Measurements from ENCODE around the gene FGF11. TPM values are rescaled to one million over a fixed set of nuclear protein-coding genes. Genes with fewer than 3 reads are reported as not detected.
A peak's percentile ranks its signal among the peaks of the same experiment; 100 is the strongest.

Gene FGF11
- total RNA-seq, 1 donor from 2014 or later: 1.5 TPM

DNA sequence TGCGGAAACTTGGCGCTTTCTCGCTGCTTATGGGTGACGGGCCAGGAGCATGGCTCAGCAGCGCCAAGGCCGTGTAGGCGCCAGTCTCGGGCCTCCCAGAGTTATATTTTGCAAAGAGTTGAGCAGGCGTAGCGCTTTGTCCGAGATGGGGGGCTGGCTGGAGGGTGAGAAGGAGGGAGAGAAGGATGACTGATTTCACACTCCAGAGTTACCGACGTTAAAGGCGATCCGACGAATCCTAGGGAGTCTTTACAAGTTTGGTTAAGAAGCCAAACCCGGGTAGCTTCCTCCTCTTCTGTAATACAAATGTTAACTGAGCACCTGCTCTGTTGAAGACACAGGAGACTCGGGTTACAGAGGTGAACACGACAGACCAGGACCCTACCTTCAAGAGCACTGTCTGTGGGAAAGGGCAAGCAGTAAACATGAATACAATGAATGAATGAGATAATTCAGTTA is 45.6 kb downstream of the FGF11 start:
- DNase-seq (ENCODE audit: low read depth): no peak
- Histone ChIP-seq H3K4me3 (ENCODE audit: low read depth, low read length) (peak overlapping the region; percentile 61), H3K27me3 (ENCODE audit: control insufficient read depth, insufficient read depth, low read length) (no peaks in the 10 kb centered on the region), H3K36me3 (ENCODE audit: control insufficient read depth, insufficient read depth, low read length) (no peaks in the 10 kb centered on the region)
- TF ChIP-seq, protein P1, sequence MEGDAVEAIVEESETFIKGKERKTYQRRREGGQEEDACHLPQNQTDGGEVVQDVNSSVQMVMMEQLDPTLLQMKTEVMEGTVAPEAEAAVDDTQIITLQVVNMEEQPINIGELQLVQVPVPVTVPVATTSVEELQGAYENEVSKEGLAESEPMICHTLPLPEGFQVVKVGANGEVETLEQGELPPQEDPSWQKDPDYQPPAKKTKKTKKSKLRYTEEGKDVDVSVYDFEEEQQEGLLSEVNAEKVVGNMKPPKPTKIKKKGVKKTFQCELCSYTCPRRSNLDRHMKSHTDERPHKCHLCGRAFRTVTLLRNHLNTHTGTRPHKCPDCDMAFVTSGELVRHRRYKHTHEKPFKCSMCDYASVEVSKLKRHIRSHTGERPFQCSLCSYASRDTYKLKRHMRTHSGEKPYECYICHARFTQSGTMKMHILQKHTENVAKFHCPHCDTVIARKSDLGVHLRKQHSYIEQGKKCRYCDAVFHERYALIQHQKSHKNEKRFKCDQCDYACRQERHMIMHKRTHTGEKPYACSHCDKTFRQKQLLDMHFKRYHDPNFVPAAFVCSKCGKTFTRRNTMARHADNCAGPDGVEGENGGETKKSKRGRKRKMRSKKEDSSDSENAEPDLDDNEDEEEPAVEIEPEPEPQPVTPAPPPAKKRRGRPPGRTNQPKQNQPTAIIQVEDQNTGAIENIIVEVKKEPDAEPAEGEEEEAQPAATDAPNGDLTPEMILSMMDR (IDR thresholded peaks at IDR 0.05; ENCODE audit: insufficient read depth, low read length, poor library complexity, severe bottlenecking): no peak

DNA sequence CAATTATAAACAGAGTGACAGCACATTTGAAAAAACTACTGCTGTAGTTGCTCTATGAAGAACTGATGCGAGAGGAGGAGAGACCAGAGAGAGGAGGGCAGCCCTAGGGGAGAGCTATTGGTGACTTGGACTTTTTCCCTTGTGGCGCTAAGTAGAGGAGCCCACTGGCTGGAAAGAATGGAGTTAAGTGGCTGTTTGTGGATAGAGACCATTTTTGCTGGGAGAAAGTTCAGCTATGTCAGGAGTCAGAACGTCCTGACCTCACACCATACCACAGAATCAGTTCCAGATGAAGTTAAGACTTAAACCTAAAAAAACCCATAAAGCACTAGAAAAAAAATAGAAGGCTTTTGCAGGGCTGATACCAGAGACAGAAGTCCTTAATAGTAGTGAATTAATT is 46.9 kb downstream of the FGF11 start:
- TF ChIP-seq, protein P1 (IDR thresholded peaks at IDR 0.05; ENCODE audit: insufficient read depth, low read length, poor library complexity, severe bottlenecking): no peak
- Histone ChIP-seq H3K36me3 (ENCODE audit: control insufficient read depth, insufficient read depth, low read length) (no peaks in the 10 kb centered on the region), H3K27me3 (ENCODE audit: control insufficient read depth, insufficient read depth, low read length) (no peaks in the 10 kb centered on the region), H3K4me3 (ENCODE audit: low read depth, low read length) (peak overlapping the region; percentile 25)
- no peak for DNase-seq (ENCODE audit: low read depth)

- Histone ChIP-seq H3K27me3 (ENCODE audit: control insufficient read depth, insufficient read depth, low read length) (no peaks in the 10 kb centered on the region), H3K4me3 (ENCODE audit: low read depth, low read length) (no peak overlapping the region), H3K36me3 (ENCODE audit: control insufficient read depth, insufficient read depth, low read length) (no peaks in the 10 kb centered on the region)
- DNase-seq (ENCODE audit: low read depth): no peak
- TF ChIP-seq, protein P1 (IDR thresholded peaks at IDR 0.05; ENCODE audit: insufficient read depth, low read length, poor library complexity, severe bottlenecking): no peak
Observed at GRCh38 chr17:7490144-7490543, 50.8 kb downstream of the FGF11 start.

- no peak for DNase-seq (ENCODE audit: low read depth)
- TF ChIP-seq, protein P1 (IDR thresholded peaks at IDR 0.05; ENCODE audit: insufficient read depth, low read length, poor library complexity, severe bottlenecking): no peak
- H3K36me3 ChIP-seq (ENCODE audit: control insufficient read depth, insufficient read depth, low read length): peaks cover 3% of the 10 kb centered on the region
- H3K27me3 ChIP-seq (ENCODE audit: control insufficient read depth, insufficient read depth, low read length): no peaks in the 10 kb centered on the region
- H3K4me3 ChIP-seq (ENCODE audit: low read depth, low read length): no peak overlapping the region
Observed at GRCh38 chr17:7491583-7491982, 52.3 kb downstream of the FGF11 start.

DNA sequence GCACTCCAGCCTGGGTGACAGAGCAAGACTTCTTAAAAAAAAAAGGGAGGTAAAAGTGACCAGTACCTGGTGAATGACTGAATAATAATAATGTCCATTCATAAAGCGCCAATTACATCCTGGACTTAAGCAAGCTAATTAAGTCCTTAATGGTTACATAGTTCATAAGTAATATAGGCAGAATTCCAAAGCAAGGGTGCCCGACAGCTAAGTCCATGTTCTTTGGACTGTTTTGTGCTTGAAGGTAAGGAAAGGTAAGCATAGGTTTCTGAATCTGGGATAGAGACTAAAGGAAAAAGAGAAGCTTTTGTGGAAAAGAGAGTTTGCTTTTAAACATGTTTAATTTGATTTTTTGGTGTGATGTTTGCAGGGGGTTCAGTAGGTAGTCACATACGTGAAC is 54.6 kb downstream of the FGF11 start:
- no peak for DNase-seq (ENCODE audit: low read depth)
- Histone ChIP-seq H3K27me3 (ENCODE audit: control insufficient read depth, insufficient read depth, low read length) (no peaks in the 10 kb centered on the region), H3K4me3 (ENCODE audit: low read depth, low read length) (no peak overlapping the region), H3K36me3 (ENCODE audit: control insufficient read depth, insufficient read depth, low read length) (peaks cover 10% of the 10 kb centered on the region)
- TF ChIP-seq, protein P1 (IDR thresholded peaks at IDR 0.05; ENCODE audit: insufficient read depth, low read length, poor library complexity, severe bottlenecking): no peak

Other genes with a start within 250 kb of the FGF11 start
- gene DLG4, start 219.7 kb upstream of the FGF11 start, total RNA-seq: 6.1 and 12.9 TPM in 2 replicates
- 219 and 344 TPM in 2 replicates for gene ACADVL, start 219.6 kb upstream of the FGF11 start, total RNA-seq
- 57.1 and 69.8 TPM in 2 replicates for gene DVL2, start 205.0 kb upstream of the FGF11 start, total RNA-seq
- 41.3 and 53.3 TPM in 2 replicates for gene PHF23, start 200.1 kb upstream of the FGF11 start, total RNA-seq
- gene GABARAP, start 197.1 kb upstream of the FGF11 start, total RNA-seq: 277 and 595 TPM in 2 replicates
- 96.0 and 97.1 TPM in 2 replicates for gene CTDNEP1, start 187.8 kb upstream of the FGF11 start, total RNA-seq
- 20.8 and 29.0 TPM in 2 replicates for gene ELP5, start 187.3 kb upstream of the FGF11 start, total RNA-seq
- gene CLDN7, start 177.0 kb upstream of the FGF11 start, total RNA-seq: 248 and 250 TPM in 2 replicates
- gene SLC2A4, start 157.8 kb upstream of the FGF11 start, total RNA-seq: 0.38 and 1.1 TPM in 2 replicates
- 0.08 and 0.48 TPM in 2 replicates for gene YBX2, start 144.9 kb upstream of the FGF11 start, total RNA-seq
- gene EIF5A, start 131.9 kb upstream of the FGF11 start, total RNA-seq: 460 and 490 TPM in 2 replicates
- 73.5 and 76.0 TPM in 2 replicates for gene GPS2, start 124.2 kb upstream of the FGF11 start, total RNA-seq
- 16.3 and 29.9 TPM in 2 replicates for gene NEURL4, start 110.2 kb upstream of the FGF11 start, total RNA-seq
- 0.14 and 3.6 TPM in 2 replicates for gene ACAP1, start 103.0 kb upstream of the FGF11 start, total RNA-seq
- 14.9 and 15.5 TPM in 2 replicates for gene KCTD11, start 87.3 kb upstream of the FGF11 start, total RNA-seq
- gene TMEM95, start 84.4 kb upstream of the FGF11 start, total RNA-seq: not detected in 2 replicates
- 4.0 and 13.3 TPM in 2 replicates for gene TNK1, start 58.4 kb upstream of the FGF11 start, total RNA-seq
- gene PLSCR3, start 45.0 kb upstream of the FGF11 start, total RNA-seq: 61.8 and 74.7 TPM in 2 replicates
- gene TMEM256, start 35.4 kb upstream of the FGF11 start, total RNA-seq: 66.9 and 77.1 TPM in 2 replicates
- gene NLGN2, start 31.7 kb upstream of the FGF11 start, total RNA-seq: 8.3 and 8.4 TPM in 2 replicates
- not detected in 2 replicates for gene SPEM1, start 19.2 kb upstream of the FGF11 start, total RNA-seq
- not detected in 2 replicates for gene SPEM2, start 13.9 kb upstream of the FGF11 start, total RNA-seq
- not detected in 2 replicates for gene SPEM3, start 10.7 kb upstream of the FGF11 start, total RNA-seq
- gene TMEM102, start 4.1 kb upstream of the FGF11 start, total RNA-seq: 31.7 and 34.9 TPM in 2 replicates
- 19.0 and 21.6 TPM in 2 replicates for gene CHRNB1, start 5.5 kb downstream of the FGF11 start, total RNA-seq
- 26.3 and 28.3 TPM in 2 replicates for gene ZBTB4, start 40.1 kb downstream of the FGF11 start, total RNA-seq
- gene SLC35G6, start 41.9 kb downstream of the FGF11 start, total RNA-seq: not detected in 2 replicates
- gene POLR2A, start 44.9 kb downstream of the FGF11 start, total RNA-seq: 56.9 and 57.8 TPM in 2 replicates
- gene TNFSF12, start 109.5 kb downstream of the FGF11 start, total RNA-seq: 9.0 and 9.4 TPM in 2 replicates
- 13.5 and 14.3 TPM in 2 replicates for gene TNFSF13, start 119.2 kb downstream of the FGF11 start, total RNA-seq
- gene SENP3, start 122.4 kb downstream of the FGF11 start, total RNA-seq: 107 and 109 TPM in 2 replicates
- gene CD68, start 140.1 kb downstream of the FGF11 start, total RNA-seq: 7.4 and 8.7 TPM in 2 replicates
- 161 and 187 TPM in 2 replicates for gene MPDU1, start 144.3 kb downstream of the FGF11 start, total RNA-seq
- 1.8 and 3.4 TPM in 2 replicates for gene SOX15, start 150.6 kb downstream of the FGF11 start, total RNA-seq
- 43.0 and 45.7 TPM in 2 replicates for gene FXR2, start 175.4 kb downstream of the FGF11 start, total RNA-seq
- 61.6 and 76.0 TPM in 2 replicates for gene SAT2, start 188.3 kb downstream of the FGF11 start, total RNA-seq
- 0.79 TPM in 1 of 2 replicates, not detected in the other for gene SHBG, start 190.6 kb downstream of the FGF11 start, total RNA-seq
- gene ATP1B2, start 211.4 kb downstream of the FGF11 start, total RNA-seq: not detected in 2 replicates
- 154 and 168 TPM in 2 replicates for gene TP53, start 248.0 kb downstream of the FGF11 start, total RNA-seq
- gene WRAP53, start 249.0 kb downstream of the FGF11 start, total RNA-seq: 13.3 and 14.9 TPM in 2 replicates

Data from kidney epithelial cell (primary cell).